Measurements from ENCODE around the gene GBF1. TPM values are rescaled to one million over a fixed set of nuclear protein-coding genes. Genes with fewer than 3 reads are reported as not detected.

GBF1 gene
- polyA plus RNA-seq, 1 of the 3 experiments (the other 2 are of a cell fraction), result 12.3 TPM

GRCh38 chr10:102405108-102405571 is 159.8 kb downstream of the GBF1 start:
- ChIA-PET POLR2A (no interaction called here), CTCF (interaction anchor here (0.7 to 16.5 kb wide), 10 partner anchors 11 to 231 kb away, joined by 3 to 359 read pairs (median 10); partner anchors contain the start of genes FBXL15, NFKB2 and PSD)
- DNase-seq, result no peak
- Histone ChIP-seq H3K4me1 (ENCODE audit: control insufficient read depth in 1 of 2, insufficient read depth in 2 of 2, low read depth in 1 of 2, low read length in 1 of 2) (peaks cover 0 to 17% of the 10 kb centered on the region in 2 experiments; a peak in 1 of 4 replicates), H3K4me3 (ENCODE audit: low read depth in 2 of 2, low read length in 1 of 2) (no peak overlapping the region), H3K9ac (no peak overlapping the region), H3K27me3 (ENCODE audit: insufficient read depth) (no peaks in the 10 kb centered on the region), H3K4me2 (no peak overlapping the region), H3K9me3 (no peaks in the 10 kb centered on the region), H3F3A (replicated peaks; ENCODE audit: insufficient read depth) (no peaks in the 10 kb centered on the region), H3K9me2 (no peaks in the 10 kb centered on the region), H3K27ac (ENCODE audit: low read depth in 2 of 2, low read length in 1 of 2) (no peak overlapping the region), H2AFZ (ENCODE audit: low read depth) (no peak overlapping the region), H3K36me3 (replicated peaks in 1 of 2; ENCODE audit: control insufficient read depth in 1 of 2, insufficient read depth in 2 of 2, low read length in 1 of 2) (no peaks in the 10 kb centered on the region), H3K79me2 (ENCODE audit: insufficient read depth) (no peaks in the 10 kb centered on the region), H4K20me1 (ENCODE audit: insufficient read depth) (no peaks in the 10 kb centered on the region)
- TF ChIP-seq POLR2AphosphoS5 (IDR thresholded peaks at IDR 0.05; ENCODE audit: low read depth, low read length) (no peak), NRF1 (IDR thresholded peaks at IDR 0.05; ENCODE audit: low read depth, low read length) (no peak), FOSL2 (IDR thresholded peaks at IDR 0.05; ENCODE audit: borderline replicate concordance, low read depth) (no peak), RAD21 (IDR thresholded peaks at IDR 0.05; ENCODE audit: low read length) (no peak), RCOR1 (IDR thresholded peaks at IDR 0.05; ENCODE audit: low read length) (no peak), TCF12 (IDR thresholded peaks at IDR 0.05) (no peak), GATA2 (CRISPR knock-in tag; IDR thresholded peaks at IDR 0.05) (no peak), EP300 (IDR thresholded peaks at IDR 0.05; ENCODE audit: borderline replicate concordance in 1 of 2, low read depth in 1 of 2, low read length in 1 of 2) (no peak), SMC3 (IDR thresholded peaks at IDR 0.05; ENCODE audit: low read depth, low read length) (no peak), MXI1 (IDR thresholded peaks at IDR 0.05; ENCODE audit: low read depth, low read length) (no peak), MAX (IDR thresholded peaks at IDR 0.05; ENCODE audit: low read depth) (no peak)
- 88% methylated on average over 15 of the region's 19 CpGs for WGBS (ENCODE audit: low lambda C conversion rate)

- Histone ChIP-seq H3K4me1 (ENCODE audit: control insufficient read depth in 1 of 2, insufficient read depth in 2 of 2, low read depth in 1 of 2, low read length in 1 of 2) (peaks cover 0 to 17% of the 10 kb centered on the region in 2 experiments; a peak in 1 of 4 replicates), H3K27ac (ENCODE audit: low read depth in 2 of 2, low read length in 1 of 2) (no peak overlapping the region), H3F3A (replicated peaks; ENCODE audit: insufficient read depth) (no peaks in the 10 kb centered on the region), H3K4me3 (ENCODE audit: low read depth in 2 of 2, low read length in 1 of 2) (no peak overlapping the region), H3K9ac (no peak overlapping the region), H3K9me2 (no peaks in the 10 kb centered on the region), H2AFZ (ENCODE audit: low read depth) (no peak overlapping the region), H3K36me3 (replicated peaks in 1 of 2; ENCODE audit: control insufficient read depth in 1 of 2, insufficient read depth in 2 of 2, low read length in 1 of 2) (no peaks in the 10 kb centered on the region), H3K4me2 (no peak overlapping the region), H3K27me3 (ENCODE audit: insufficient read depth) (no peaks in the 10 kb centered on the region), H4K20me1 (ENCODE audit: insufficient read depth) (no peaks in the 10 kb centered on the region), H3K79me2 (ENCODE audit: insufficient read depth) (no peaks in the 10 kb centered on the region), H3K9me3 (no peaks in the 10 kb centered on the region)
- no peak for DNase-seq
- TF ChIP-seq REST (IDR thresholded peaks at IDR 0.05; ENCODE audit: low read depth, low read length) (no peak), GATA2 (CRISPR knock-in tag; IDR thresholded peaks at IDR 0.05) (no peak), POLR2AphosphoS5 (IDR thresholded peaks at IDR 0.05; ENCODE audit: low read depth, low read length) (no peak), SMC3 (IDR thresholded peaks at IDR 0.05; ENCODE audit: low read depth, low read length) (no peak), RCOR1 (IDR thresholded peaks at IDR 0.05; ENCODE audit: low read length) (no peak), IRF3 (IDR thresholded peaks at IDR 0.05; ENCODE audit: low read depth, low read length) (no peak), TAF1 (IDR thresholded peaks at IDR 0.05; ENCODE audit: borderline replicate concordance, low read depth, low read length) (no peak), FOXM1 (IDR thresholded peaks at IDR 0.05; ENCODE audit: low read depth) (no peak), USF1 (IDR thresholded peaks at IDR 0.05; ENCODE audit: borderline replicate concordance, low read depth) (no peak), ELF1 (IDR thresholded peaks at IDR 0.05) (no peak), RXRA (IDR thresholded peaks at IDR 0.05; ENCODE audit: borderline replicate concordance, low read depth) (no peak), EZH2phosphoT487 (IDR thresholded peaks at IDR 0.05; ENCODE audit: borderline replicate concordance, low read depth) (no peak), JUND (IDR thresholded peaks at IDR 0.05) (no peak)
- WGBS (ENCODE audit: low lambda C conversion rate), result 70% methylated on average over 4 of the region's 6 CpGs
- POLR2A ChIA-PET, result interaction anchor here (1.0 kb wide), 1 partner anchor 15 kb away, joined by 3 read pairs; the partner anchor contains the start of gene FBXL15
- CTCF ChIA-PET, result interaction anchor here (1.2 to 16.5 kb wide), 9 partner anchors 12 to 178 kb away, joined by 3 to 359 read pairs (median 11); partner anchors contain the start of genes FBXL15, NFKB2 and PSD
Observed at GRCh38 chr10:102405632-102406031, 160.3 kb downstream of the GBF1 start.
